Measurements from ENCODE around the gene DROSHA.

- TF ChIP-seq CTCF (IDR thresholded peaks at IDR 0.05): no peak
- no peak for TF ChIP-seq POLR2AphosphoS5 (IDR thresholded peaks at IDR 0.05)
Measured at GRCh38 chr5:31445041-31445600, 86.8 kb downstream of the DROSHA start.

All from breast epithelium (tissue), 3 donors.